RWPE2 (cell line): Measurements from ENCODE around the gene ENAH.

Source experiments
- ATAC-seq: fragments of 200-7000 bp; cut with Tn5 transposase; 3 replicates; pipeline ENCODE4 v1.9.1; 2021; ENCODE audit warnings: low read depth
- DNase-seq: peaks from one replicate; pipeline ENCODE4 v3.0.0-alpha.2; 2020; ENCODE audit warnings: low spot score
- H3K27ac ChIP-seq: fragments of 450-650 bp; 2 replicates; pipeline ENCODE4 v1.5.1; 2017; ENCODE audit warnings: mild to moderate bottlenecking; ENCODE audit not compliant: poor library complexity, severe bottlenecking
- H3K27me3 ChIP-seq: fragments of 250-450 bp; sonication (Bioruptor Pico); 2 replicates; pipeline ENCODE4 v1.5.1; 2021; ENCODE audit warnings: mild to moderate bottlenecking, moderate library complexity; ENCODE audit not compliant: insufficient read depth, poor library complexity, severe bottlenecking
- H3K36me3 ChIP-seq: fragments of 250-450 bp; sonication (Bioruptor Pico); 2 replicates; pipeline ENCODE4 v1.5.1; 2020; ENCODE audit warnings: low read depth, mild to moderate bottlenecking, moderate library complexity
- H3K4me1 ChIP-seq: fragments of 250-450 bp; sonication (Bioruptor Pico); 2 replicates; pipeline ENCODE4 v1.5.1; 2021; ENCODE audit warnings: mild to moderate bottlenecking, moderate library complexity; ENCODE audit not compliant: insufficient read depth, poor library complexity, severe bottlenecking
- H3K4me3 ChIP-seq: fragments of 250-450 bp; sonication (Bioruptor Pico); 2 replicates; pipeline ENCODE4 v1.5.1; 2021; ENCODE audit warnings: mild to moderate bottlenecking, moderate library complexity; ENCODE audit not compliant: severe bottlenecking
- H3K9me3 ChIP-seq: fragments of 250-450 bp; sonication (Bioruptor Pico); 2 replicates; pipeline ENCODE4 v1.5.1; 2021; ENCODE audit warnings: mild to moderate bottlenecking, moderate library complexity; ENCODE audit not compliant: severe bottlenecking
- TF ChIP-seq, protein P1 (sequence below): fragments of 450-650 bp; IDR thresholded peaks from one replicate; pipeline ENCODE4 v1.5.1; 2017; ENCODE audit warnings: mild to moderate bottlenecking, moderate library complexity; ENCODE audit not compliant: poor library complexity, severe bottlenecking

Gene ENAH

DNA sequence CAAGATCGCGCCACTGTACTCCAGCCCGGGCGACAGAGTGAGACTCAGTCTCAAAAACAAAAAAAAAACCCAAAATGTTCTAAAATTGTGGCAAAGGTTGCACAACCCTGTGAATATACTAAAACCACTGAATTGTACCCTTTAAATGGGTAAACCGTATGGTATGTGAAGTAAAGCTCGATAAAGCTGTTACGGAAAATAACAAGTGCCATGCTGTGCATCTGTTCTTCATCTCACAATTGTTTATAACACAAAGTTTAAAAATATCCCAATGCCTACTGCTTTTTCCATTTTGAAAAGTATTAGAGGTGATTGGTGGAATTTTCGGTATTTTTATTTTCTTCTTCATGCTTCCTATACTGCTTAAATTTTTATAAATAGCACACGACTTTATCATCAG, 111.5 kb downstream of the ENAH start:
- no peak for DNase-seq
- H3K36me3 ChIP-seq, result no peaks in the 10 kb centered on the region
- no peaks in the 10 kb centered on the region for H3K27me3 ChIP-seq
- no peak overlapping the region for H3K27ac ChIP-seq
- TF ChIP-seq, protein P1, sequence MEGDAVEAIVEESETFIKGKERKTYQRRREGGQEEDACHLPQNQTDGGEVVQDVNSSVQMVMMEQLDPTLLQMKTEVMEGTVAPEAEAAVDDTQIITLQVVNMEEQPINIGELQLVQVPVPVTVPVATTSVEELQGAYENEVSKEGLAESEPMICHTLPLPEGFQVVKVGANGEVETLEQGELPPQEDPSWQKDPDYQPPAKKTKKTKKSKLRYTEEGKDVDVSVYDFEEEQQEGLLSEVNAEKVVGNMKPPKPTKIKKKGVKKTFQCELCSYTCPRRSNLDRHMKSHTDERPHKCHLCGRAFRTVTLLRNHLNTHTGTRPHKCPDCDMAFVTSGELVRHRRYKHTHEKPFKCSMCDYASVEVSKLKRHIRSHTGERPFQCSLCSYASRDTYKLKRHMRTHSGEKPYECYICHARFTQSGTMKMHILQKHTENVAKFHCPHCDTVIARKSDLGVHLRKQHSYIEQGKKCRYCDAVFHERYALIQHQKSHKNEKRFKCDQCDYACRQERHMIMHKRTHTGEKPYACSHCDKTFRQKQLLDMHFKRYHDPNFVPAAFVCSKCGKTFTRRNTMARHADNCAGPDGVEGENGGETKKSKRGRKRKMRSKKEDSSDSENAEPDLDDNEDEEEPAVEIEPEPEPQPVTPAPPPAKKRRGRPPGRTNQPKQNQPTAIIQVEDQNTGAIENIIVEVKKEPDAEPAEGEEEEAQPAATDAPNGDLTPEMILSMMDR, result no peak
- H3K4me3 ChIP-seq, result no peak overlapping the region
- ATAC-seq, result no peak
- H3K9me3 ChIP-seq, result no peaks in the 10 kb centered on the region
- no peaks in the 10 kb centered on the region for H3K4me1 ChIP-seq

DNA sequence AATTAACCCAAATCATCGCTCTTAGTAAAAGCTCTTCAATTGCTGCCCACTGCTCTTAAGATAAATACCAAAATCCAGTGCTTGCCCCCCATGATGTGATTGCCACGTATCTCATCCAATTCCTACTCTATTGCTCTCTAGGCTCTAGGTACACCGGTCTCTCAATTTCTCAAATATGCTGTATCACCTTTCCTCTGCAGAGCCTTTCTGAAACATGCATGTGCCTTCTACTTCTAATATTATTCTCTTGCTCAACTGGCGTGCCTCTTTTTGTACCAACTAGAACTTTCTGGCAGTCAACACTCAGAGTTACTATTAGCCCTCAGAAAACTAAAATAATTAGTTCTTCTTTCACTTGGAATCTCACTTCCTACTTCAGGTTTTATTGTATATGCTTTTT, 113.3 kb downstream of the ENAH start:
- DNase-seq, result no peak
- TF ChIP-seq, protein P1, result no peak

DNA sequence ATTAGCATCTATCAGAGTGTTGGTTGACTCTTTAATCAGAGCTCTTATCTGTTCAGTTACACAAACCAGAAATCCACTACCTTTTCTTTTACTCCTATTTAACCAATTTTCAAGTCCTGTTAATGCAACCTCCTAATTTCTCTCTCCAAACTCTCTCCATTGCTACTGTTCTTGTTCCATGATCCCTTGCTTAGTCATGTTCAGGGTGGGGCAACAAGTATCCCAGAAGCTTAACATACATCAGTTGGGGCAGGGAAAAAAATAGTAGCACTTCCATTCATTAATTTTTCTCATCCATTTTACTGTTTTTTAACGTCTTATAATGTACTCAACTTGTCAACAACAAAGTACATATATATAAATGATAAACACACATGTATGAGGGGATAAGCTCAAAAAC, 113.9 kb downstream of the ENAH start:
- no peaks in the 10 kb centered on the region for H3K27me3 ChIP-seq
- DNase-seq, result no peak
- no peaks in the 10 kb centered on the region for H3K9me3 ChIP-seq
- no peaks in the 10 kb centered on the region for H3K36me3 ChIP-seq
- H3K27ac ChIP-seq, result no peak overlapping the region
- no peak overlapping the region for H3K4me3 ChIP-seq
- H3K4me1 ChIP-seq, result no peaks in the 10 kb centered on the region
- no peak for ATAC-seq
- TF ChIP-seq, protein P1, result no peak

More for the DNA sequence above, 113.3 kb downstream of the ENAH start:
- no peak overlapping the region for H3K4me3 ChIP-seq
- no peaks in the 10 kb centered on the region for H3K4me1 ChIP-seq
- ATAC-seq, result no peak
- no peaks in the 10 kb centered on the region for H3K27me3 ChIP-seq
- no peaks in the 10 kb centered on the region for H3K36me3 ChIP-seq
- no peaks in the 10 kb centered on the region for H3K9me3 ChIP-seq
- no peak overlapping the region for H3K27ac ChIP-seq

GRCh38 chr1:225537554-225538251, 115.2 kb downstream of the ENAH start:
- Histone ChIP-seq H3K27me3 (no peaks in the 10 kb centered on the region), H3K4me3 (no peak overlapping the region), H3K9me3 (no peaks in the 10 kb centered on the region), H3K36me3 (no peaks in the 10 kb centered on the region), H3K27ac (no peak overlapping the region), H3K4me1 (no peaks in the 10 kb centered on the region)
- no peak for DNase-seq
- TF ChIP-seq, protein P1, result no peak
- ATAC-seq, result no peak

DNA sequence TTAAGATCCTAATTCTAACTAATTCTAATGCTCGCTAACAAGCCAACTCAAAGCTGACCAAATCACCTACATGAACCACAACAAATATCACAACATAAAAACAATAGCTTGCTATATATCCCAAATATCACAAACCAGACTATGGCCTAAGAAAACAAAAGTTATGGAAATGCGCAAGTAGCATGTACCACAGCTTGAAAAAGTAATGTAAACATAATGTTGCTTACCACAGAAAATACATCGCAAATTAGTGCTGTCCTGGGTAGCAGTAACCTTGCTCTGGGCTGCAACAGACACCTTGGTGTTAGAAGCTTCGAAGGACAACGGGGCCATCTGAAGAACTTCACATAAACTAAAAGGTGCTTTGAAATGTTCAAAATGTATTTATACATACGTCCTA, 117.6 kb downstream of the ENAH start:
- Histone ChIP-seq H3K4me3 (no peak overlapping the region), H3K27ac (no peak overlapping the region), H3K36me3 (no peaks in the 10 kb centered on the region), H3K4me1 (no peaks in the 10 kb centered on the region), H3K27me3 (no peaks in the 10 kb centered on the region), H3K9me3 (no peaks in the 10 kb centered on the region)
- DNase-seq (no peak), ATAC-seq (no peak)
- TF ChIP-seq, protein P1, result no peak
